ENCODE results near the gene IDNK.

Gene IDNK

DNA sequence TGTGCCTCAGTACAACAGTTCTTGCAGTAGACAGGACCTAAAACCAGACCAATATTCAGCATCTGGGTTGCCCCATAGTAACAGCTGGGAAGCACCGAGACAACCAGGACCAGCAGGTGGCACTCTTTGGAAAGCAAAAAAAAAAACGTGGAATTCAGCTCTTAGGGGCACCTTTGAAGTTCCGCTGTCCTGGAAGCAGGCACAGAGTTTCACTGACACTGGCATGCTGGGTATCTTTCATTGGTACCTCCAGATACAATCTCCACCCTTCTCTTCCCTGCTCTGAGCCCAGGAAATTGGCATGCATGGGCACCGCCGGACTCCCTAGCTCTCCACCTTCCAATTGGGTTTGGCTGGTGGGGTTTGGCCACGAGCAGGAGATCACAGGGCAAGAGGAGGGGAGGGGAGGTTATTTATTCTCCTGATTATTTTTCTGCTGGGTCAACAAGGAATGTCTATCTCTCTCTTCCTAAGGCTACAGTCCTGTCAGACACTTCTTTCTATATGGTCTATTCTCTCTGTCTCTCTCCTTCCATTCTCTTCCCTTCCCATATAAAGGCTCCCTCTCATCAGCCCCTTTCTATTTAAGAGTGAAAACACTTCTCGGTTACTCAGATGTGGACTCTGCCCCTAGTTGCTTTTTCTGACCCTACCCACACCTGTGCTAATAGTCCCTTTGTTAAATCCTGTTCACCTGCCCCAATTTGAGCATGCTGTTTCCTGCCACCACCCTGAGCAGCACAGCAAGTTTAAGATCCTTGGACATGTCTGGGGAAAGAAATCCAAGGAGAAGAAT, 1.9 kb upstream of the IDNK start (continued):
- TF ChIP-seq, protein P1, sequence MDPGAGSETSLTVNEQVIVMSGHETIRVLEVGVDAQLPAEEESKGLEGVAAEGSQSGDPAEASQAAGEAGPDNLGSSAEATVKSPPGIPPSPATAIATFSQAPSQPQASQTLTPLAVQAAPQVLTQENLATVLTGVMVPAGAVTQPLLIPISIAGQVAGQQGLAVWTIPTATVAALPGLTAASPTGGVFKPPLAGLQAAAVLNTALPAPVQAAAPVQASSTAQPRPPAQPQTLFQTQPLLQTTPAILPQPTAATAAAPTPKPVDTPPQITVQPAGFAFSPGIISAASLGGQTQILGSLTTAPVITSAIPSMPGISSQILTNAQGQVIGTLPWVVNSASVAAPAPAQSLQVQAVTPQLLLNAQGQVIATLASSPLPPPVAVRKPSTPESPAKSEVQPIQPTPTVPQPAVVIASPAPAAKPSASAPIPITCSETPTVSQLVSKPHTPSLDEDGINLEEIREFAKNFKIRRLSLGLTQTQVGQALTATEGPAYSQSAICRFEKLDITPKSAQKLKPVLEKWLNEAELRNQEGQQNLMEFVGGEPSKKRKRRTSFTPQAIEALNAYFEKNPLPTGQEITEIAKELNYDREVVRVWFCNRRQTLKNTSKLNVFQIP (CRISPR knock-in tag; IDR thresholded peaks at IDR 0.05; ENCODE audit: borderline replicate concordance, low read depth) = no peak
- TF ChIP-seq SNAI2 (CRISPR knock-in tag; IDR thresholded peaks at IDR 0.05) (no peak), ZNF565 (CRISPR knock-in tag; conservative IDR thresholded peaks at IDR 0.05; ENCODE audit: low read depth) (no peak), ZFP3 (CRISPR knock-in tag; IDR thresholded peaks at IDR 0.05) (no peak), TCF4 (CRISPR knock-in tag; IDR thresholded peaks at IDR 0.05; ENCODE audit: borderline replicate concordance) (no peak), ISL1 (CRISPR knock-in tag; IDR thresholded peaks at IDR 0.05) (no peak), ARNTL (CRISPR knock-in tag; IDR thresholded peaks at IDR 0.05; ENCODE audit: borderline replicate concordance, low read depth) (no peak), RARB (CRISPR knock-in tag; IDR thresholded peaks at IDR 0.05) (no peak), ZNF70 (CRISPR knock-in tag; IDR thresholded peaks at IDR 0.05) (no peak), BACH2 (CRISPR knock-in tag; IDR thresholded peaks at IDR 0.05; ENCODE audit: borderline replicate concordance) (no peak), ZNF8 (CRISPR knock-in tag; IDR thresholded peaks at IDR 0.05) (no peak)

DNA sequence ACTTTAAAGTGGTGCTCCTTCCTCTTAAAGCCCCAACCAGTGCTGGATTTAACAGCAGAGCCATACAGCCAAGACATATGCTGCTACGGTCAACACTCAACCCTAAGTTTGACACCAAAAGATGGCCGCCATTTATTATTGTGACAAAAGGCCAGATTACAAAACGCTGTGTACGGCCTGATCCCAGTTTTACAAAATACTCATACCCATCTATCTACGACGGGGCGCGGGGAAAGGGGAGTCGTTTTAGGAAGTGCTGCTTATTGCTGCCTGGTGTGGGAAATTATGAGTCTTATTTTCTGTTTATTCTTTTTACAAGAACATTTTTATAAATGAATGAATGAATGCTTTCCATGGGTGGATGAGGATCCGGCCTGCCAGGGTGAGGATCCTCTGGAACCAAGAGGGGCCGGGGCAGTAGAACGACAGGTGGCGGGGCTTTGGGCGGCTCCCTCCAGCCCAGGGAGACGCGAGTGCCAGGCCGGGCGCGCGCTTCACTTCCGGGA, 457 bp upstream of the IDNK start:
- TF ChIP-seq ESRRG (CRISPR knock-in tag; IDR thresholded peaks at IDR 0.05) (no peak), TOX (CRISPR knock-in tag; IDR thresholded peaks at IDR 0.05; ENCODE audit: borderline replicate concordance) (no peak), PPARA (CRISPR knock-in tag; IDR thresholded peaks at IDR 0.05; ENCODE audit: borderline replicate concordance) (no peak), SNAI2 (CRISPR knock-in tag; IDR thresholded peaks at IDR 0.05) (peak; percentile 67; the same call in 1 of the 2 replicates)
- no peak for ATAC-seq

DNA sequence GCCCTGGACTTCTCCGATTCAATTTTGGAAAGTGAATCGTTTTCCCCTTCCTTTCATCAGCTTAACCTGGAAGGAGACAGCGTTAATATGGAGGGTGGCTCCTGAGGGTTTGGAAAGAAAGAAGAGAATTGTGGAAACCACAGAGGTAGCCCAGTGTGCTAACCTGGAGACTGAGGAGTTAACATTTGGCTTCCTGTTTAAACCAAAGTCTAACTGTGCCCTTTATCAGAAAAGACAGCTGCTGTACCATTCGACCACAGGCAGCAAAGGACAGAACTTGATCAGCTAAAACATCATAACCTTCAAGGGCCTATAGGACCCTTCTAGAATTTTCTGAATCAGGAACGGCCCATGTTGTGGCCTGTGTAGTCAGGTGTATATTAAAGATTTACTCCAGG, 735 bp downstream of the IDNK start:
- TF ChIP-seq ESRRG (CRISPR knock-in tag; IDR thresholded peaks at IDR 0.05) (no peak), TCF4 (CRISPR knock-in tag; IDR thresholded peaks at IDR 0.05; ENCODE audit: borderline replicate concordance) (no peak), TOX (CRISPR knock-in tag; IDR thresholded peaks at IDR 0.05; ENCODE audit: borderline replicate concordance) (no peak), BACH2 (CRISPR knock-in tag; IDR thresholded peaks at IDR 0.05; ENCODE audit: borderline replicate concordance) (no peak), PPARA (CRISPR knock-in tag; IDR thresholded peaks at IDR 0.05; ENCODE audit: borderline replicate concordance) (no peak), GLIS3 (CRISPR knock-in tag; IDR thresholded peaks at IDR 0.05) (no peak)
- TF ChIP-seq, protein P2, sequence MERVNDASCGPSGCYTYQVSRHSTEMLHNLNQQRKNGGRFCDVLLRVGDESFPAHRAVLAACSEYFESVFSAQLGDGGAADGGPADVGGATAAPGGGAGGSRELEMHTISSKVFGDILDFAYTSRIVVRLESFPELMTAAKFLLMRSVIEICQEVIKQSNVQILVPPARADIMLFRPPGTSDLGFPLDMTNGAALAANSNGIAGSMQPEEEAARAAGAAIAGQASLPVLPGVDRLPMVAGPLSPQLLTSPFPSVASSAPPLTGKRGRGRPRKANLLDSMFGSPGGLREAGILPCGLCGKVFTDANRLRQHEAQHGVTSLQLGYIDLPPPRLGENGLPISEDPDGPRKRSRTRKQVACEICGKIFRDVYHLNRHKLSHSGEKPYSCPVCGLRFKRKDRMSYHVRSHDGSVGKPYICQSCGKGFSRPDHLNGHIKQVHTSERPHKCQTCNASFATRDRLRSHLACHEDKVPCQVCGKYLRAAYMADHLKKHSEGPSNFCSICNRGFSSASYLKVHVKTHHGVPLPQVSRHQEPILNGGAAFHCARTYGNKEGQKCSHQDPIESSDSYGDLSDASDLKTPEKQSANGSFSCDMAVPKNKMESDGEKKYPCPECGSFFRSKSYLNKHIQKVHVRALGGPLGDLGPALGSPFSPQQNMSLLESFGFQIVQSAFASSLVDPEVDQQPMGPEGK (CRISPR knock-in tag; IDR thresholded peaks at IDR 0.05; ENCODE audit: borderline replicate concordance) = no peak
- TF ChIP-seq, protein P3, sequence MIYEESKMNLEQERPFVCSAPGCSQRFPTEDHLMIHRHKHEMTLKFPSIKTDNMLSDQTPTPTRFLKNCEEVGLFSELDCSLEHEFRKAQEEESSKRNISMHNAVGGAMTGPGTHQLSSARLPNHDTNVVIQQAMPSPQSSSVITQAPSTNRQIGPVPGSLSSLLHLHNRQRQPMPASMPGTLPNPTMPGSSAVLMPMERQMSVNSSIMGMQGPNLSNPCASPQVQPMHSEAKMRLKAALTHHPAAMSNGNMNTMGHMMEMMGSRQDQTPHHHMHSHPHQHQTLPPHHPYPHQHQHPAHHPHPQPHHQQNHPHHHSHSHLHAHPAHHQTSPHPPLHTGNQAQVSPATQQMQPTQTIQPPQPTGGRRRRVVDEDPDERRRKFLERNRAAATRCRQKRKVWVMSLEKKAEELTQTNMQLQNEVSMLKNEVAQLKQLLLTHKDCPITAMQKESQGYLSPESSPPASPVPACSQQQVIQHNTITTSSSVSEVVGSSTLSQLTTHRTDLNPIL (CRISPR knock-in tag; IDR thresholded peaks at IDR 0.05; ENCODE audit: low read depth) = no peak
- TF ChIP-seq, protein P1 (CRISPR knock-in tag; IDR thresholded peaks at IDR 0.05; ENCODE audit: borderline replicate concordance, low read depth) = no peak
- ATAC-seq = peak; percentile 29

DNA sequence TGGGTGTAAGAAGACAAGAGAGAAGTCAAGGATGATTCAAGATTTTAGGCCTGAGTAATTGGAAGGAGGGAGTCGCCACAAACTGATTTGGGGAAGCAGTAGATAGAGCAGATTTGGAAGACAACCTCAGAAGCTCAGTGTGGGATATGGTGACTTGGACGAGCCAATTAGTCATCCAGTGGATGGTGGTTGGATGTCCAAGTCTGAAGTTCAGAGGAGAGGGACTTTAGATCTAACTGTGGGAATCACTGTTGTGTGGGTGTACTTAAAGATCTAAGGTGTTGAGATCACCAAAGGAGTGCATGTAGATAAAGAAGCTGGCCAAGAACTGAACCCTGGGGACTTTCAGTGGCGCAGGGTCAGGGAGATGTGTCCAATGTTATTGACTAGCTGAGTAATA, 2.2 kb downstream of the IDNK start:
- no peak for TF ChIP-seq OSR1 (CRISPR knock-in tag; IDR thresholded peaks at IDR 0.05)
- TF ChIP-seq, protein P4, sequence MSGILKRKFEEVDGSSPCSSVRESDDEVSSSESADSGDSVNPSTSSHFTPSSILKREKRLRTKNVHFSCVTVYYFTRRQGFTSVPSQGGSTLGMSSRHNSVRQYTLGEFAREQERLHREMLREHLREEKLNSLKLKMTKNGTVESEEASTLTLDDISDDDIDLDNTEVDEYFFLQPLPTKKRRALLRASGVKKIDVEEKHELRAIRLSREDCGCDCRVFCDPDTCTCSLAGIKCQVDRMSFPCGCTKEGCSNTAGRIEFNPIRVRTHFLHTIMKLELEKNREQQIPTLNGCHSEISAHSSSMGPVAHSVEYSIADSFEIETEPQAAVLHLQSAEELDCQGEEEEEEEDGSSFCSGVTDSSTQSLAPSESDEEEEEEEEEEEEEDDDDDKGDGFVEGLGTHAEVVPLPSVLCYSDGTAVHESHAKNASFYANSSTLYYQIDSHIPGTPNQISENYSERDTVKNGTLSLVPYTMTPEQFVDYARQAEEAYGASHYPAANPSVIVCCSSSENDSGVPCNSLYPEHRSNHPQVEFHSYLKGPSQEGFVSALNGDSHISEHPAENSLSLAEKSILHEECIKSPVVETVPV (CRISPR knock-in tag; IDR thresholded peaks at IDR 0.05) = no peak
- TF ChIP-seq ARNTL (CRISPR knock-in tag; IDR thresholded peaks at IDR 0.05; ENCODE audit: borderline replicate concordance, low read depth) = no peak
- TF ChIP-seq TCF4 (CRISPR knock-in tag; IDR thresholded peaks at IDR 0.05; ENCODE audit: borderline replicate concordance) = no peak
- no peak for TF ChIP-seq ISL1 (CRISPR knock-in tag; IDR thresholded peaks at IDR 0.05)
- no peak for TF ChIP-seq ZFP3 (CRISPR knock-in tag; IDR thresholded peaks at IDR 0.05)
- TF ChIP-seq TOX (CRISPR knock-in tag; IDR thresholded peaks at IDR 0.05; ENCODE audit: borderline replicate concordance) = no peak
- no peak for TF ChIP-seq ZNF70 (CRISPR knock-in tag; IDR thresholded peaks at IDR 0.05)
- no peak for TF ChIP-seq ESRRG (CRISPR knock-in tag; IDR thresholded peaks at IDR 0.05)
- TF ChIP-seq ZNF565 (CRISPR knock-in tag; conservative IDR thresholded peaks at IDR 0.05; ENCODE audit: low read depth) = no peak
- TF ChIP-seq ZC3H10 (CRISPR knock-in tag; IDR thresholded peaks at IDR 0.05) = no peak
- TF ChIP-seq, protein P1 (CRISPR knock-in tag; IDR thresholded peaks at IDR 0.05; ENCODE audit: borderline replicate concordance, low read depth) = no peak
- no peak for TF ChIP-seq ZFP30 (CRISPR knock-in tag; IDR thresholded peaks at IDR 0.05)
- no peak for TF ChIP-seq SNAI2 (CRISPR knock-in tag; IDR thresholded peaks at IDR 0.05)
- ATAC-seq = no peak
